ENCODE data around the gene STRN. TPM values are rescaled to one million over a fixed set of nuclear protein-coding genes. Genes with fewer than 3 reads are reported as not detected.

The STRN gene
- total and polyA plus RNA-seq, 5 donors from 2014 or later: 12.3 to 34.8 (median 12.3) TPM

DNA sequence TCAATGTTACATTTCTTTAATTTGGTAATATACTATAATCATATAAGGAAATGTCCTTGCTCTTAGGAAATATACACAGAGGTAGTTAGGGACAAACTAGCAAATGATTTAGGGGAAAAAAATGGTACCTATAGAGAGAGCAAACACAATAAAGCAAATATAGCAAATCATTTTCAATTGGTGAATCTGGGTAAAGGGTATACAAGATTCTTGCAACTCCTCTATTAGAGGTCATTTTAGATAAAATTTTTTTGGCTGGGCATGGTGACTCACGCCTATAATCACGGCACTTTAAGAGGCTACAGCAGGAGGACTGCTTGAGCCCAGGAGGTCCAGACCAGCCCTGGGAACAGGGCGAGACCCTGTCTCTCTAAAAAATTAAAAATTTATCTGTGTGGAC lies 44.4 kb downstream of the STRN start:
- peaks cover 27 to 40% (median 37%) of the 10 kb centered on the region in 4 donors for H3K4me1 Mint-ChIP-seq
- no peaks in the 10 kb centered on the region for H3K36me3 ChIP-seq (ENCODE audit: control insufficient read depth, insufficient read depth, low read length)

DNA sequence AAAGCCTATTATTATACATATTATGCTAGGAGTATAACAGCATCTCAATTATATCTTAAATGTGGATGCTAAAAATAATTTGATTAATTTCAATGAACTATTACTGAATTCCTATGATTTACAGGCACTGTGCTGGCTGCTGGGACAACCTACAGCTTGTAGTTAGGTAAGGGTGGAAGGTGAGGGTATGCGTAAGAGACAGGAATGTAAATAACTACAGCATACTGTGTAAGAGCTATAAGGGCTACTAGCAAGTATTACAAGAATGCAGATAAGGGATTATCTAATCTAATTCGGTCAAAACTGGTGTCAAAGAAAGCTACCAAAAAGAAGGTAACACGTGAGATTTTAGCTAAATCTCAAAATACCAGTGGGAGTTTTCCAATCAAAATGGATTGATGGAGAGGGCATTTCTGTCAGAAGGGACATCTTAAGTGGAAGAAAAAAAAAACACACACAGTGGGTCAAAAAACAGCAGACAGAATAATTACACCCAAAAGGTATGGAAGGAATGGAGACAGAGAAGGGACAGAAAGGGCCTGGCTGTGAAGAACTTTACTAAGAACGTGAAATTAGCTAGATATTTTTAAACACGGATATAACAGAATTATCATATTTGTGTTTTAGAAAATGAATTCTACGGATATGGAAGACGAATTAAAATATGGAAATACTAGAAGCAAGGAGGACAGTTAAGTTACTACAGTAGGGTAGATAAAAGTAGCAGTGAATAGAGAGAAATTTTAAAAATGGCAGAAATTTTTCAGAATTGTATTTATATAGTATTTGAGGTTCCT lies 47.1 kb downstream of the STRN start:
- no peak overlapping the region for H3K27ac ChIP-seq (ENCODE audit: insufficient read depth, low read length, poor library complexity, severe bottlenecking)
- Mint-ChIP-seq H3K27me3 (no peaks in the 10 kb centered on the region), H3K27ac (peak overlapping the region in 1 of 3 donors; percentile 21), H3K4me3 (peak overlapping the region in 1 of 4 donors; percentile 23), H3K36me3 (peaks cover 28% of the 10 kb centered on the region), H3K9me3 (no peaks in the 10 kb centered on the region), H3K4me1 (peaks cover 19 to 31% (median 24%) of the 10 kb centered on the region in 4 donors)
- no peaks in the 10 kb centered on the region for H3K4me1 ChIP-seq (ENCODE audit: control insufficient read depth, insufficient read depth, low read length, poor library complexity, severe bottlenecking)
- no peak for DNase-seq
- peaks cover 9% of the 10 kb centered on the region for H3K36me3 ChIP-seq (ENCODE audit: control insufficient read depth, insufficient read depth, low read length)
- H3K27me3 ChIP-seq (ENCODE audit: control insufficient read depth, insufficient read depth, low read length): no peaks in the 10 kb centered on the region
- no peaks in the 10 kb centered on the region for H3K9me3 ChIP-seq (ENCODE audit: control insufficient read depth in 2 of 2, low read length in 2 of 2)
- no peak for ATAC-seq (ENCODE audit: low read depth in 2 of 2)
- H3K4me3 ChIP-seq (ENCODE audit: low read depth, low read length): no peak overlapping the region

More for the DNA sequence above, 44.4 kb downstream of the STRN start:
- Mint-ChIP-seq H3K27ac (no peak overlapping the region), H3K27me3 (no peaks in the 10 kb centered on the region), H3K4me3 (no peak overlapping the region), H3K36me3 (peaks cover 25% of the 10 kb centered on the region), H3K9me3 (no peaks in the 10 kb centered on the region)
- no peak overlapping the region for H3K4me3 ChIP-seq (ENCODE audit: low read depth, low read length)
- H3K4me1 ChIP-seq (ENCODE audit: control insufficient read depth, insufficient read depth, low read length, poor library complexity, severe bottlenecking): no peaks in the 10 kb centered on the region
- no peak overlapping the region for H3K27ac ChIP-seq (ENCODE audit: insufficient read depth, low read length, poor library complexity, severe bottlenecking)
- DNase-seq (no peak), ATAC-seq (ENCODE audit: low read depth in 2 of 2) (no peak)
- H3K9me3 ChIP-seq (ENCODE audit: control insufficient read depth in 2 of 2, low read length in 2 of 2): no peaks in the 10 kb centered on the region
- H3K27me3 ChIP-seq (ENCODE audit: control insufficient read depth, insufficient read depth, low read length): no peaks in the 10 kb centered on the region

DNA sequence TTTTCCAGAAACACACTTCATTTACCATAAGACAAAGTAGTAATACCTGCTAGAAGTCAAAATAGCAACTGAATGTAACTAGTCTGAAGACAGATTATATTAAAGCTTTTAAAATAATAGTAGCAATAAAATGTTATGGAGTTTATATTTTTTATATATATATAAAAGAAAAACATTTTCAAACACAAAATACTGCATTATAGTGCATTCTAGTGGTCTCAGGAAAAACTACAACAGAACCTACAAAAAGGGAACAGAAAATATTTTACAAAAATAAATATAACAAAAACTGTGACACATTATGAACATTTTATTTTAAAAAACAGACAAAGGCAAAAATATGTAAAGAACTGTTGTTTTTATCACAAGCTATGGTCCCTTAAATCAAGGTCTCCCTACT lies 48.0 kb downstream of the STRN start:
- Histone ChIP-seq H3K4me3 (ENCODE audit: low read depth, low read length) (no peak overlapping the region), H3K27me3 (ENCODE audit: control insufficient read depth, insufficient read depth, low read length) (no peaks in the 10 kb centered on the region), H3K4me1 (ENCODE audit: control insufficient read depth, insufficient read depth, low read length, poor library complexity, severe bottlenecking) (no peaks in the 10 kb centered on the region), H3K9me3 (ENCODE audit: control insufficient read depth in 2 of 2, low read length in 2 of 2) (no peaks in the 10 kb centered on the region), H3K36me3 (ENCODE audit: control insufficient read depth, insufficient read depth, low read length) (peaks cover 16% of the 10 kb centered on the region), H3K27ac (ENCODE audit: insufficient read depth, low read length, poor library complexity, severe bottlenecking) (no peak overlapping the region)
- Mint-ChIP-seq H3K27ac (no peak overlapping the region), H3K4me3 (no peak overlapping the region), H3K9me3 (no peaks in the 10 kb centered on the region), H3K36me3 (peaks cover 22% of the 10 kb centered on the region), H3K4me1 (peaks cover 19 to 31% (median 22%) of the 10 kb centered on the region in 4 donors), H3K27me3 (no peaks in the 10 kb centered on the region)
- DNase-seq (no peak), ATAC-seq (ENCODE audit: low read depth in 2 of 2) (no peak)

DNA sequence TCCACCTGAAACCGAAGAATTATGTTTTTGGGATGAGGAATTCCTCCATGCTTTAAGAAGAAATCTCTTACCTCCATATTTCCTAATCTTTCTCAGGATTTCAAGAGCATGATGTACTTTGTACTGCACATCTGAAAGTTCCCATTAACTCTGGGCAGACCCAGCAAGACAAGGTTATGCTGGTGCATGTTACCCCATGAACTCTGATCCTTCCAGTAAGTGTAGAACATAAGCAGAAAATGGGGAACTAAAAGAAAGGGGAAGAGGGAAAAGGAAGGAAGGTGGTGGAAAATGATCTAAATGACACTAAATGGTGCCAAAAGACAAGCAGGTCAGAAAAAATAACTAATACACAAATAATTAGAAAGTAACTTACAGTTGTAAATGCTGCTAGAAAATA lies 50.7 kb downstream of the STRN start:
- no peaks in the 10 kb centered on the region for H3K9me3 ChIP-seq (ENCODE audit: control insufficient read depth in 2 of 2, low read length in 2 of 2)
- H3K27me3 Mint-ChIP-seq: no peaks in the 10 kb centered on the region
- H3K36me3 ChIP-seq (ENCODE audit: control insufficient read depth, insufficient read depth, low read length): peaks cover 24% of the 10 kb centered on the region
- peaks cover 9% of the 10 kb centered on the region for H3K36me3 Mint-ChIP-seq
- peak overlapping the region in 1 of 3 donors; percentile 65 for H3K27ac Mint-ChIP-seq
- H3K27me3 ChIP-seq (ENCODE audit: control insufficient read depth, insufficient read depth, low read length): no peaks in the 10 kb centered on the region
- no peak for ATAC-seq (ENCODE audit: low read depth in 2 of 2)
- peaks cover 2 to 13% (median 8%) of the 10 kb centered on the region in 4 donors for H3K4me1 Mint-ChIP-seq
- no peaks in the 10 kb centered on the region for H3K9me3 Mint-ChIP-seq
- no peaks in the 10 kb centered on the region for H3K4me1 ChIP-seq (ENCODE audit: control insufficient read depth, insufficient read depth, low read length, poor library complexity, severe bottlenecking)
- no peak overlapping the region for H3K27ac ChIP-seq (ENCODE audit: insufficient read depth, low read length, poor library complexity, severe bottlenecking)
- no peak overlapping the region for H3K4me3 Mint-ChIP-seq
- no peak for DNase-seq
- H3K4me3 ChIP-seq (ENCODE audit: low read depth, low read length): no peak overlapping the region

DNA sequence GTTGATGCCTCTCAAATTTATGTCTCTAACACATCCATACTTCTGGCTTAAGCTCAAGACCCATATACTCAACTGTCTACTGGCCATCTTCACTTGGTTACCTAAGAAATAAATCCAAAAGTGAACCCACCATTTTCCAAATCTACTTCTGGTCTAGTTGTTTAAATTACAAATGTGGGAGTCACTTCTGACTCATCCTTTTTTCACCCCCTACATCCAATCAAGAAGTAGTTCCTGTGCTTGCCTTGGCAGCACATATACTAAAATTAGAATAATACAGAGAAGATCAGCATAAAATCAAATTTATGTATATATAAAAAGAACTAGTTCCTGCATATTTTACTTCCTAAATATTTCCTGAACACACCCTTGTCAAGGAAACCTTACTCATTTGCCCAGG lies 53.6 kb downstream of the STRN start:
- H3K9me3 Mint-ChIP-seq: no peaks in the 10 kb centered on the region

DNA sequence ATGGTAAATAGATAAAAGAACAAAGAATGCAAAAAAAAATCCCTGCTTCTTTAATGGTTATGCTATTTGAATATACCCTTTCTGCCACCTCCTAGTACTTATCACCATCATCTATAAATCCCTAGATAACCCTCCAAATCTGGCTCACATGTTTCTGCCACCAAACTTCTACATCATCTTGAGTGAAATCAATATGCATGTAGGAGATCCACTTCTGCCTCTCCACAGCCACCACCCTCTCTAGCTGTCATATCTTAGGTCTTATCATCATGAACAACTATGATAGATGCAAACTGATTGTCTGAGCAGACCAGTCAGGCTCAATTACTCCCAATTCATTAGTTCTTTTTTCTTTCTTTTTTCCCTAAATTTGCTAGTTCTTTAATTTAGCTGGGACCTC lies 55.3 kb downstream of the STRN start:
- Histone ChIP-seq H3K27me3 (ENCODE audit: control insufficient read depth, insufficient read depth, low read length) (no peaks in the 10 kb centered on the region), H3K36me3 (ENCODE audit: control insufficient read depth, insufficient read depth, low read length) (peaks cover 30% of the 10 kb centered on the region), H3K4me1 (ENCODE audit: control insufficient read depth, insufficient read depth, low read length, poor library complexity, severe bottlenecking) (no peaks in the 10 kb centered on the region), H3K4me3 (ENCODE audit: low read depth, low read length) (no peak overlapping the region), H3K27ac (ENCODE audit: insufficient read depth, low read length, poor library complexity, severe bottlenecking) (no peak overlapping the region), H3K9me3 (ENCODE audit: control insufficient read depth in 2 of 2, low read length in 2 of 2) (no peaks in the 10 kb centered on the region)
- no peak overlapping the region for H3K4me3 Mint-ChIP-seq
- H3K9me3 Mint-ChIP-seq: no peaks in the 10 kb centered on the region
- no peak for DNase-seq
- ATAC-seq (ENCODE audit: low read depth in 2 of 2): no peak
- peaks cover 13% of the 10 kb centered on the region for H3K36me3 Mint-ChIP-seq
- no peak overlapping the region for H3K27ac Mint-ChIP-seq
- peaks cover 8 to 12% (median 10%) of the 10 kb centered on the region in 4 donors for H3K4me1 Mint-ChIP-seq
- no peaks in the 10 kb centered on the region for H3K27me3 Mint-ChIP-seq

More for the DNA sequence above, 53.6 kb downstream of the STRN start:
- no peak for ATAC-seq (ENCODE audit: low read depth in 2 of 2)
- peaks cover 8 to 12% (median 10%) of the 10 kb centered on the region in 4 donors for H3K4me1 Mint-ChIP-seq
- H3K4me3 Mint-ChIP-seq: no peak overlapping the region
- H3K36me3 Mint-ChIP-seq: peaks cover 15% of the 10 kb centered on the region
- H3K4me3 ChIP-seq (ENCODE audit: low read depth, low read length): no peak overlapping the region
- H3K27ac ChIP-seq (ENCODE audit: insufficient read depth, low read length, poor library complexity, severe bottlenecking): no peak overlapping the region
- H3K9me3 ChIP-seq (ENCODE audit: control insufficient read depth in 2 of 2, low read length in 2 of 2): no peaks in the 10 kb centered on the region
- no peaks in the 10 kb centered on the region for H3K27me3 Mint-ChIP-seq
- no peak overlapping the region for H3K27ac Mint-ChIP-seq
- no peaks in the 10 kb centered on the region for H3K27me3 ChIP-seq (ENCODE audit: control insufficient read depth, insufficient read depth, low read length)
- no peak for DNase-seq
- H3K4me1 ChIP-seq (ENCODE audit: control insufficient read depth, insufficient read depth, low read length, poor library complexity, severe bottlenecking): no peaks in the 10 kb centered on the region
- H3K36me3 ChIP-seq (ENCODE audit: control insufficient read depth, insufficient read depth, low read length): peaks cover 26% of the 10 kb centered on the region

DNA sequence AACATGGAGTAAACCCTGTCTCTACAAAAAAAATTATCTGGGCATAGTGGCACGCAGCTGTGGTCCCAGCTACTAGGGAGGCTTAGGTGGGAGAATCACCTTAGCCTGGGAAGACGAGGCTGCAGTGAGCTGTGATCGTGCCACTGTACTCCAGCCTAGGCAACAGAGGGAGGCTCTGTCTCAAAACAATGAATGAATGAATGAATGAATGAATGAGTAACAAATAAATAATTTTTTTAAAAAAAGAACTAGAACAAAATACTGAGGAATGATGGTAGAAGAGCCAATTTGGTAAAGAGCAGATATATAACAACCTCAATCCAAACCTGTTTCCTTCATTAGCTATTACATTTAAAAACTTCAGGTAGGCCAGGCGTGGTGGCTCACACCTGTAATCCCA lies 60.1 kb downstream of the STRN start:
- Histone ChIP-seq H3K27ac (ENCODE audit: insufficient read depth, low read length, poor library complexity, severe bottlenecking) (no peak overlapping the region), H3K9me3 (ENCODE audit: control insufficient read depth in 2 of 2, low read length in 2 of 2) (no peaks in the 10 kb centered on the region), H3K4me1 (ENCODE audit: control insufficient read depth, insufficient read depth, low read length, poor library complexity, severe bottlenecking) (no peaks in the 10 kb centered on the region), H3K27me3 (ENCODE audit: control insufficient read depth, insufficient read depth, low read length) (no peaks in the 10 kb centered on the region), H3K4me3 (ENCODE audit: low read depth, low read length) (no peak overlapping the region), H3K36me3 (ENCODE audit: control insufficient read depth, insufficient read depth, low read length) (peaks cover 28% of the 10 kb centered on the region)
- DNase-seq (no peak), ATAC-seq (ENCODE audit: low read depth in 2 of 2) (no peak)
- Mint-ChIP-seq H3K27ac (no peak overlapping the region), H3K9me3 (no peaks in the 10 kb centered on the region), H3K4me3 (no peak overlapping the region), H3K36me3 (peaks cover 17% of the 10 kb centered on the region), H3K4me1 (peaks cover 8 to 16% (median 10%) of the 10 kb centered on the region in 4 donors), H3K27me3 (no peaks in the 10 kb centered on the region)

DNA sequence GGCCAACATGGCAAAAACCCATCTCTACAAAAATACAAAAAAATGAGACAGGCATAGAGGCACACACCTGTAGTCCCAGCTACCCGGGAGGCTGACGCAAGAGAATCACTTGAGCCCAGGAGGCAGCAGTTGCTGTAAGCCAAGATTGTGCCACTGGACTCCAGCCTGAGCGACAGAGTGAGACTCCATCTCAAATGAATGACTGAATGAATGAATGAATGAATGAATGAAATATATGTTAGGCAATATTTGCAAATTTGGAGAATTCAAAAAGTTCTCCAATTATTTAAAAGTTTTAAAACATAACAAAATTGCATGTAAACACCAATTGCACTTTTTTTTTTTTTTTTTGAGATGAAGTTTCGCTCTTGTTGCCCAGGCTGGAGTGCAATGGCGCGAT lies 61.7 kb downstream of the STRN start:
- no peak overlapping the region for H3K27ac ChIP-seq (ENCODE audit: insufficient read depth, low read length, poor library complexity, severe bottlenecking)
- H3K4me1 Mint-ChIP-seq: peaks cover 8 to 16% (median 9%) of the 10 kb centered on the region in 4 donors
- no peaks in the 10 kb centered on the region for H3K4me1 ChIP-seq (ENCODE audit: control insufficient read depth, insufficient read depth, low read length, poor library complexity, severe bottlenecking)
- peaks cover 16% of the 10 kb centered on the region for H3K36me3 Mint-ChIP-seq
- H3K27me3 ChIP-seq (ENCODE audit: control insufficient read depth, insufficient read depth, low read length): no peaks in the 10 kb centered on the region
- DNase-seq (no peak), ATAC-seq (ENCODE audit: low read depth in 2 of 2) (no peak)
- no peak overlapping the region for H3K4me3 Mint-ChIP-seq
- no peak overlapping the region for H3K27ac Mint-ChIP-seq
- H3K9me3 Mint-ChIP-seq: no peaks in the 10 kb centered on the region
- no peaks in the 10 kb centered on the region for H3K9me3 ChIP-seq (ENCODE audit: control insufficient read depth in 2 of 2, low read length in 2 of 2)
- no peaks in the 10 kb centered on the region for H3K27me3 Mint-ChIP-seq
- H3K36me3 ChIP-seq (ENCODE audit: control insufficient read depth, insufficient read depth, low read length): peaks cover 33% of the 10 kb centered on the region
- H3K4me3 ChIP-seq (ENCODE audit: low read depth, low read length): no peak overlapping the region
